Measurements from ENCODE around the gene OR1D5. TPM values are rescaled to one million over a fixed set of nuclear protein-coding genes. Genes with fewer than 3 reads are reported as not detected.

Gene OR1D5
- total RNA-seq, 1 donor: not detected

DNA sequence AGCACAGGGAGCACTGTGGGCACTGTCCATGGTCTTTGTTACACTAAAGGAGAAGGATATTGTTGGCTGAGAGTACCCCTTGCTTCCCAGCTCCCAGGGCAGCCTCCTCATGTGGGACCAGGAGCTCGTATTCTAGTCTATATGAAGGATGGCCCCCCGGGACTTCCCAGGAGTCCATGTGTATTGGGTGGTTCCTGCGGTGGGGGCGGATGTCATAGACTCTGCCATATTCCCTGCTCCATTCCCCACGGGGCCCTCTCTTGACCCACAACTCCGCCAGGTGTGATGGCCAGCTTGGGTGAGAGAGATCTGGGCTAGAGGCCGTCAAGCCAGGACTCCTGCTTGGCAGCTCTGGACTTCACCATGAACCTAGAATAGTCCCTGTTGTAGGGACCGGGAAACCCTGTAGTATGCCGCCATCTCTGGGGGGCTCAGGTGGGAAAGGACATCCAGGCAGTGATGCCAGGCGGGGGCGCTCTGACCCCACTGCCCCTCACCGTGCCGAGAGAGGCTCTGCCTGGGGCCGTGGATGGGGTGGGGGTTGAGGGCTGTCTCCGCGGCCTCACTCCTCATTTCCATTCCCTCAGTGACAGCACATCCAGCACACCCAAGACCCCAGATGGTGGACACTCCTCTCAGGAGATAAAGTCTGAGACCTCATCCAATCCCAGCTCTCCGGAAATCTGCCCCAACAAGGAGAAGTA is 37.8 kb downstream of the OR1D5 start:
- TF ChIP-seq CTCF (IDR thresholded peaks at IDR 0.05; ENCODE audit: insufficient read depth, low read depth, low read length): no peak
- no peak for DNase-seq (ENCODE audit: low read depth)
- H3K4me3 ChIP-seq (ENCODE audit: low read depth, low read length): no peak overlapping the region

DNA sequence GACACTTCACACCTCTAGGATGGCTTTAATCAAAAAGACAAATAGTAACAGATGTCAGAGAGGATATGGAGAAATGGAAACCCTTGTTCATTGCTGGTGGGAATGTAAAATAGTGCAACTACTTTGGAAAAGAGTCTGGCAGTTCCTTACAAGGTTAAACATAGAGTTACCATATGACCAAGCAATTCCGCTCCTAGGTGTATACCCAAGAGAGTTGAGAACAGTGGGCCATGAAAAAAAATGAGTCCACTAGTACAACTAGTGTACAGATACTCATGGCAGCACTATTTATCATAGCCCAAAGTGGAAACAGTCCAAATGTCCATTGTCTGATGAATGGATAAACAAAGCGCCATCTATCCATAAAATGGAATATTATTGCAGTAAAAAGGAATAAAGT is 39.1 kb downstream of the OR1D5 start:
- no peak for TF ChIP-seq CTCF (IDR thresholded peaks at IDR 0.05; ENCODE audit: insufficient read depth, low read depth, low read length)

DNA sequence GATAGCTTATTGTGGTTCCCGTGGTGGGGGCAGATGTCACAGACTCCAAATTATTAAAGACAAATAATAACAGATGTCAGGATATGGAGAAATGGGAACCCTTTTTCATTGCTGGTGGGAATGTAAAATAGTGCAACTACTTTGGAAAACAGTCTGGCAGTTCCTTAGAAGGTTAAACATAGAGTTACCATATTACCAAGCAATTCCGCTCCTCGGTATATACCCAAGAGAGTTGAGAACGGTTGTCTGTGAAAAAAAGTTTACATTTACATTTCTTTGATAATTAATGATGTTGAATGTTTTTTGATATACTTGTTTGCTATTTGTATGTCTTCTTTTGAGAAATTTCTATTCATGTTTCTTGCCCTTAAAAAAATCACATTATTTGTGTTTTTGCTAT is 41.2 kb downstream of the OR1D5 start:
- H3K4me3 ChIP-seq (ENCODE audit: low read depth, low read length): no peak overlapping the region
- TF ChIP-seq CTCF (IDR thresholded peaks at IDR 0.05; ENCODE audit: insufficient read depth, low read depth, low read length): no peak
- no peak for DNase-seq (ENCODE audit: low read depth)

More for the DNA sequence above, 39.1 kb downstream of the OR1D5 start:
- DNase-seq (ENCODE audit: low read depth): no peak
- H3K4me3 ChIP-seq (ENCODE audit: low read depth, low read length): no peak overlapping the region

GRCh38 chr17:3020381-3020780 is 43.0 kb downstream of the OR1D5 start:
- DNase-seq (ENCODE audit: low read depth): no peak

GRCh38 chr17:3019761-3020160 is 43.6 kb downstream of the OR1D5 start:
- no peak for DNase-seq (ENCODE audit: low read depth)
- no peak for TF ChIP-seq CTCF (IDR thresholded peaks at IDR 0.05; ENCODE audit: insufficient read depth, low read depth, low read length)
- no peak overlapping the region for H3K4me3 ChIP-seq (ENCODE audit: low read depth, low read length)

More at GRCh38 chr17:3020381-3020780, 43.0 kb downstream of the OR1D5 start:
- no peak overlapping the region for H3K4me3 ChIP-seq (ENCODE audit: low read depth, low read length)
- TF ChIP-seq CTCF (IDR thresholded peaks at IDR 0.05; ENCODE audit: insufficient read depth, low read depth, low read length): no peak

GRCh38 chr17:3017936-3018335 is 45.5 kb downstream of the OR1D5 start:
- no peak overlapping the region for H3K4me3 ChIP-seq (ENCODE audit: low read depth, low read length)
- TF ChIP-seq CTCF (IDR thresholded peaks at IDR 0.05; ENCODE audit: insufficient read depth, low read depth, low read length): no peak
- DNase-seq (ENCODE audit: low read depth): no peak

- no peak for DNase-seq (ENCODE audit: low read depth)
- TF ChIP-seq CTCF (IDR thresholded peaks at IDR 0.05; ENCODE audit: insufficient read depth, low read depth, low read length): no peak
- no peak overlapping the region for H3K4me3 ChIP-seq (ENCODE audit: low read depth, low read length)
Measured at GRCh38 chr17:3015890-3016289, 47.5 kb downstream of the OR1D5 start.

Measured in fibroblast of villous mesenchyme (primary cell).